Ovary (tissue), 9 donors: Measurements from ENCODE around the gene FOS. TPM values are rescaled to one million over a fixed set of nuclear protein-coding genes. Genes with fewer than 3 reads are reported as not detected.

Experiments
- DNase-seq, 5 donors: peaks; one replicate each; pipeline ENCODE4 v3.0.0-alpha.2; 2019 to 2020
- H3K27ac ChIP-seq, 2 donors: fragments of 200-600 bp; one replicate each; pipeline versions ENCODE4 v1.5.1 to v1.8.0; 2019 to 2022
- H3K27me3 ChIP-seq: fragments of 200-600 bp; one replicate; pipeline ENCODE4 v1.8.0; 2022
- H3K36me3 ChIP-seq: fragments of 200-600 bp; sonication (generic); one replicate; pipeline ENCODE4 v1.5.1; 2019
- H3K4me1 ChIP-seq: one replicate; pipeline ENCODE4 v1.8.1; 2013; ENCODE audit warnings: mild to moderate bottlenecking, moderate library complexity; ENCODE audit not compliant: insufficient read depth
- H3K4me3 ChIP-seq: fragments of 200-600 bp; sonication (generic); one replicate; pipeline ENCODE4 v1.5.1; 2017
- H3K9me3 ChIP-seq, 2 donors: fragments of 200-600 bp in 1 of 2; sonication (generic) in 1 of 2; one replicate each; pipeline versions ENCODE4 v1.5.1 to v1.8.1; 2013 to 2019; ENCODE audit warnings: mild to moderate bottlenecking in 1 of 2, moderate library complexity in 1 of 2
- WGBS, 3 donors: extraction: QIAGEN DNeasy Blood & Tissue Kit in 1 of 3; methylation state at CpG; one replicate each; pipeline versions ENCODE4 v1.1.5 to v1.1.7; 2013 to 2017; 5-methylcytosine and 5-hydroxymethylcytosine counted together
- intact Hi-C, 4 donors: fragments of 100-400 bp; cut with DNase I; formaldehyde crosslinking; loops; one replicate each; pipeline versions ENCODE4 v1.11.0 to v1.15.1; 2022 to 2023
- polyA plus RNA-seq, 2 donors: library from polyadenylated mRNA; stranded (reverse); fragments of 200-250 nt in 1 of 2; fragments of 350-450 nt in 1 of 2; fragmentation: Illumina TruSeq in 1 of 2; extraction: RNeasy Lipid Tissue Mini Kit (QIAGEN cat#74804) in 1 of 2; gene quantifications; one replicate each; pipeline ENCODE4 v1.2.3, GENCODE V29; 2013 to 2014
- small RNA-seq: library from RNA; depleted of rRNA; stranded (forward); fragments of <200 nt; gene quantifications from one replicate; pipeline ENCODE3, GENCODE V24; 2016
- total RNA-seq, 7 donors: library from RNA; depleted of rRNA in 2 of 7; stranded (reverse); fragments of >200 nt in 2 of 7; fragmentation: NEBNext Ultra II Directional in 3 of 7; extraction: Animal tissue kit (Norgen Biotek cat#: 25700) in 3 of 7; gene quantifications; one replicate each; pipeline versions ENCODE4 v1.1.0 to v1.2.4, GENCODE V29; 2016 to 2023
- TF ChIP-seq, protein P1 (sequence below), 3 donors: fragments of 450-650 bp in 2 of 3; fragments of 200-600 bp in 1 of 3; IDR thresholded peaks; one replicate each; pipeline versions ENCODE4 v1.5.1 to v1.8.0; 2016 to 2022; ENCODE audit warnings: antibody characterized with exemption in 3 of 3, mild to moderate bottlenecking in 1 of 3
- donor health status: DM: no; HTN: no; CAD: no; lungs with moderate emphysema.
- donor health status: DM: no; HTN: no; CAD: no.
- donor health status: Bipolar disorder and iron deficiency.
- donor health status: DM: yes; HTN: yes; CAD: no.
- donor health status: DM: no; HTN: no; CAD: no.
- donor health status: DM: yes; HTN: yes; CAD: no.

Gene FOS
- total and polyA plus RNA-seq, 9 donors = 115 to 2,019 (median 178) TPM

DNA sequence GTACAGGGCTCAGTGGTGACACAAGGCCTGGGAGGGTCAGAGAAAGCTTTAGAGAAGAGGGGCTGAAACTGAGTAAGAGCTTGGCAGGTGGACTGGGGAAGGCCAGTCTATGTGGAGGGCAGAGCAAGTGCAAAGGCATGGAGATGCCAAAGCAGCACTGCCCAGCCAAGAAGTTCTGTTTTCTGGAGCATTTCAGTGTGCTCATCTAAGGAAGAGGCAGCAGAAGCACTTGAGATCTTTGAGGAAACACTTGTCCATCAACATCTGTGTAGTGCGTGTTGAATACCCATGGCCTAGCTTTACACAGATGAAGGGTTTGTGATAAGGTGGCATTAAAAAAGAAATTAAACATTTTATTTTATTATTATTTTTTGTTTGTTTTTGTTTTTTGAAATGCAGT is 52.8 kb downstream of the FOS start:
- no peak for DNase-seq
- 88 to 100% (median 95%) methylated on average over 1 of the region's 1 CpG for WGBS, 3 donors
- Histone ChIP-seq H3K9me3 (no peaks in the 10 kb centered on the region), H3K4me3 (no peak overlapping the region), H3K36me3 (no peaks in the 10 kb centered on the region), H3K27ac (no peak overlapping the region), H3K4me1 (peaks cover 3% of the 10 kb centered on the region), H3K27me3 (no peaks in the 10 kb centered on the region)
- TF ChIP-seq, protein P1, sequence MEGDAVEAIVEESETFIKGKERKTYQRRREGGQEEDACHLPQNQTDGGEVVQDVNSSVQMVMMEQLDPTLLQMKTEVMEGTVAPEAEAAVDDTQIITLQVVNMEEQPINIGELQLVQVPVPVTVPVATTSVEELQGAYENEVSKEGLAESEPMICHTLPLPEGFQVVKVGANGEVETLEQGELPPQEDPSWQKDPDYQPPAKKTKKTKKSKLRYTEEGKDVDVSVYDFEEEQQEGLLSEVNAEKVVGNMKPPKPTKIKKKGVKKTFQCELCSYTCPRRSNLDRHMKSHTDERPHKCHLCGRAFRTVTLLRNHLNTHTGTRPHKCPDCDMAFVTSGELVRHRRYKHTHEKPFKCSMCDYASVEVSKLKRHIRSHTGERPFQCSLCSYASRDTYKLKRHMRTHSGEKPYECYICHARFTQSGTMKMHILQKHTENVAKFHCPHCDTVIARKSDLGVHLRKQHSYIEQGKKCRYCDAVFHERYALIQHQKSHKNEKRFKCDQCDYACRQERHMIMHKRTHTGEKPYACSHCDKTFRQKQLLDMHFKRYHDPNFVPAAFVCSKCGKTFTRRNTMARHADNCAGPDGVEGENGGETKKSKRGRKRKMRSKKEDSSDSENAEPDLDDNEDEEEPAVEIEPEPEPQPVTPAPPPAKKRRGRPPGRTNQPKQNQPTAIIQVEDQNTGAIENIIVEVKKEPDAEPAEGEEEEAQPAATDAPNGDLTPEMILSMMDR (IDR thresholded peaks at IDR 0.05) = no peak
- intact Hi-C loops = no loop called here

Small RNA genes within 50 kb of the gene (small RNA-seq; reads per million reads assigned to genes)
- not detected for gene RF00004

Other genes starting within 250 kb of the FOS start
- 10 to 100 TPM; 21.7 to 36.4 (median 26.8) TPM for gene MLH3, start 227.4 kb upstream of the FOS start, total RNA-seq
- 10 to 100 TPM; 14.8 to 18.7 TPM for gene MLH3, start 227.4 kb upstream of the FOS start, polyA plus RNA-seq
- gene ACYP1, start 214.8 kb upstream of the FOS start, total RNA-seq = 10 to 100 TPM in 4 of 7 donors, 1 to 10 TPM in 3; 5.5 to 27.7 (median 11.2) TPM
- gene ACYP1, start 214.8 kb upstream of the FOS start, polyA plus RNA-seq = 10 to 100 TPM; 11.3 to 16.9 TPM
- gene ZC2HC1C, start 209.2 kb upstream of the FOS start, total RNA-seq = 1 to 10 TPM in 4 of 7 donors, under 1 TPM in 3; 0.66 to 9.2 (median 1.3) TPM
- 1 to 10 TPM in 1 of 2 donors, under 1 TPM in 1; 0.46 to 2.6 TPM for gene ZC2HC1C, start 209.2 kb upstream of the FOS start, polyA plus RNA-seq
- gene NEK9, start 151.8 kb upstream of the FOS start, total RNA-seq = 100 to 1,000 TPM in 4 of 7 donors, 10 to 100 TPM in 3; 58.1 to 140 (median 117) TPM
- 100 to 1,000 TPM in 1 of 2 donors, 10 to 100 TPM in 1; 57.0 to 105 TPM for gene NEK9, start 151.8 kb upstream of the FOS start, polyA plus RNA-seq
- gene TMED10, start 102.2 kb upstream of the FOS start, total RNA-seq = 100 to 1,000 TPM; 172 to 446 (median 287) TPM
- gene TMED10, start 102.2 kb upstream of the FOS start, polyA plus RNA-seq = 100 to 1,000 TPM; 164 to 315 TPM
- gene JDP2, start 149.2 kb downstream of the FOS start, total RNA-seq = 10 to 100 TPM; 19.0 to 89.9 (median 26.8) TPM
- 10 to 100 TPM; 16.2 to 22.5 TPM for gene JDP2, start 149.2 kb downstream of the FOS start, polyA plus RNA-seq
- 1 to 10 TPM in 3 of 7 donors, under 1 TPM in 4; 0.45 to 1.7 (median 0.69) TPM for gene BATF, start 243.6 kb downstream of the FOS start, total RNA-seq
- 1 to 10 TPM in 1 of 2 donors, under 1 TPM in 1; 0.67 to 1.5 TPM for gene BATF, start 243.6 kb downstream of the FOS start, polyA plus RNA-seq